Epidermal melanocyte (primary cell): ENCODE results near the gene SPTAN1.
"Not testable (repeated sequence)": the region's sequence is repeated elsewhere in the genome, so short reads cannot be mapped to it uniquely, and the experiment has no call there.

Source experiments
- DNase-seq: peaks from one replicate; pipeline ENCODE4 v3.0.0; 2011; ENCODE audit warnings: low spot score; ENCODE audit not compliant: insufficient read length

Gene SPTAN1

DNA sequence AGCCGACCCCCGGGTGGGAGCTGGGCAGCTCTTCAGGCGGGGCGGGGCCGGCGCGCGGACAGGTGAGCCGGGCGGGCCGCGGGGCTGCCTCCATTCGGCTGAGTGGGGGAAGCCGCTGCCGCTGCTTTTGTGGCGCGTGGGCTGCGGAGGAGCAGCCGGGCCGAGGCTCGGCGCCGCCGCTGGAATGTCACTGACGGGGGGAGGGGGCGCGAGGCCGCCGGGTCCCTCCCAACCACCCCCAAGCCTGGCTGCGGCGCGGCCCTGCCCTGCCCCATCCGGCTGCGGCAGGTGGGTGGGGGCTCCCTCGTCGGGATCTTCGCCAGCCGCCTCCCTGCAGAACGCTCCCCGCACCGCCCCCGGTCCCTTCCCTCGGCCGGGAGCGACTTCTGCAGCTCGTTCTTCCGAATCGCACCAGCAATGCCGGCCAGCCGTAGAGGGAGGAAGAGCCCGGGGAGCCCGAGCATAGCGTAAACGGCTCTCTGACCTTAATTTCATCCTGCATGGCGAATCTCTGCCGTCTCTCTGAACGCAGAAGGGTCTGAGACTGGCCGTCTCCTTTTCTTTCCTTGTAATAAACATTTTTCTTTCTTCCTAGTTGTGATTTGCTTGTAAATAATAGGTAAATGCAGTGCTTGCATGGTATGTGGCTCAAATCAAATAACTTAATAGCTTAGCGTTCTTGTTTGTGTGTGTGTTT is 505 bp downstream of the SPTAN1 start:
- no peak for DNase-seq

DNA sequence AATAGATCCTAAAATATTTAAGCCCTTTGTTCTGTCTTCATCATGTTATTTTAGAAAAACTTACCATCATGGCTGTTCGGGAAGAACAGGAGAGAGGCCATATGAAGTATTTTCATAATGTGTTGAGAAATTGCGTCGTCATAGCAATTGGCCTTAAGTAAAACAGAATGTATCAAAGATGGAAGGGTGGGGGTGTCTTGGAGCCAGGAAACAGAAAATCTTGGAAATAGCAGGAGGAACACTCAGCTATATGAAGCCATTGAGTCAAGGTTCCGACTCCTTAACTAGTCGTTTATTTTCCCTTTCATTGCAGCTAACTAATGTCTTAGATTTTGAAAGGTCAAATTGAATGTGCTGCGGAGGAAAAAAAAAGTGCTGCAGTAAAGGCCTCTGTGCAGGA is 1.3 kb downstream of the SPTAN1 start:
- DNase-seq: no peak

DNA sequence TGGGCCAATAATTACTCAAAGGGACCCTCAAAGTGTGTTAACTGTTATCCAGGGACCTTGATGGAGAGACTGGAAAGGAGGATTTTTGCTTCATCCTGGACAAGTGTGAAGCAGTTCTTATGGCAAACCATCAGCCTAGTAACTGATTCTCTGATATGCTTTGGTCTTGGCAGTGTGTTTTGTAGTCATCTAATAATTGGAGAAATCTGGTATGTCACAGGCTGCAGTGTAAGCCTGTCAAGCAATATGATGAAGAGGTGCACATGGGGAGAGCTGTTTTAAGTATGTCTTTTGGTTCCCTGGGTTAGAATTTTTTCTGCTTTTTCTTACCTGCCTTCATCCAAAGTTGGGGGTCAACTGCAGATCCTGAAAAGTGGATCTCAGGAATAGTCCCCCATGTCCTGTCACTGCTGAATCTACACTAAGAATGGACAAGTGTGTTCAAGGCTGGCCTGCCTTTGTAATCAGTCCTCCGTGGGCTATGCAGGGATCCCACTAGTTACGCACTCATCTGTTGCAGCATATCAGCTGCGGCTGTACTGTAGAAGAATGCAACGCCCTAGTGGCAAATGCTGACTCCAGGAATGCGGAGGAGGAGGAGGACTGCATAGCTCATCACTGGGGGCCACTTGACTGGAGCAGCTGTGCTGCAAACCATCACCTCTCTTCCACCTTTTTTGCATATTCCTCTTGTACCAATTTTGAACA is 1.9 kb downstream of the SPTAN1 start:
- DNase-seq: peak; percentile 75

DNA sequence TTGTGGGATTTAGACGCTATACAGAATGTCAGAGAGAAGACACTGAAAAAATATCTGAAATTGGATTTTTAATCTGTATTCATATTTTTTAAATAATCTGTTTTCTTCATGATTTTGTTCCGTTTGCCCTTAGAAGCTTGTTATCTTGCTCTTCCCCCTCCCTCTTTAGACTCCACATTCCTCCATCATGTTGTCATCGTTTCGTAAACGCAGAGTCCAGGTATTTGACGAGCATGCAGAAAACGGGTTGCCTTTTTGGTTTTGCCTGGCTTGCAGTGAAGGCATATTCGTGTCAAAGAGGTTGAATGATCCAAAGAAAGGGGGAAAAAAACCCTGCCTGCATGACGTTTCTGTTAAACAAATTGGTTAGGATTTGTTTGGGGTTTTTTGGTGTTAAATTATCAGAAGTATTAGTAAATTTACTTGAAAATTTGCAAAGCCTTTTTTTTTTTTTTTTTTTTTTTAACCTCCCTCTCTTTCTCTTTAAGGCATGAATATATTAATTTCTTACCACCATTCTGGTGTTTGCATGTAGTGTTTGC is 2.9 kb downstream of the SPTAN1 start:
- no peak for DNase-seq

DNA sequence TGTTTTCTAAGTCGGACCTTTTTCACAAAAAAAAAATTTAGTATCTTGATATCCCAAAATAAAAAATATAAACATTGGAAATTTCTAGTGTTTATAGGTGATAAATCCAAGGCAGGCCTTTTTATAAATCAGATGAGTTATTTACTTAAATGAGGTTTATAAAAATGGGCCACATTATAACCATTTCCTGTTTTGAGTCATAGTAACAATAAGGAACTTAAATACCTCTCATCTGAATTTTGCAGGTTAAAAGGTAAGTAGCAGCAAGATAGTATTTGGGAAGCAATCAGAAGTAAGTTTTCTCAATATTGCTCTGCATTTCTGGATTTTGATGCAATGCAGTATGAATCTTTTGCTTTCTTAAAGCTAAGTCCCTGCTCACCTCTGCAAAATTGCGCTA is 3.9 kb downstream of the SPTAN1 start:
- DNase-seq: no peak

DNA sequence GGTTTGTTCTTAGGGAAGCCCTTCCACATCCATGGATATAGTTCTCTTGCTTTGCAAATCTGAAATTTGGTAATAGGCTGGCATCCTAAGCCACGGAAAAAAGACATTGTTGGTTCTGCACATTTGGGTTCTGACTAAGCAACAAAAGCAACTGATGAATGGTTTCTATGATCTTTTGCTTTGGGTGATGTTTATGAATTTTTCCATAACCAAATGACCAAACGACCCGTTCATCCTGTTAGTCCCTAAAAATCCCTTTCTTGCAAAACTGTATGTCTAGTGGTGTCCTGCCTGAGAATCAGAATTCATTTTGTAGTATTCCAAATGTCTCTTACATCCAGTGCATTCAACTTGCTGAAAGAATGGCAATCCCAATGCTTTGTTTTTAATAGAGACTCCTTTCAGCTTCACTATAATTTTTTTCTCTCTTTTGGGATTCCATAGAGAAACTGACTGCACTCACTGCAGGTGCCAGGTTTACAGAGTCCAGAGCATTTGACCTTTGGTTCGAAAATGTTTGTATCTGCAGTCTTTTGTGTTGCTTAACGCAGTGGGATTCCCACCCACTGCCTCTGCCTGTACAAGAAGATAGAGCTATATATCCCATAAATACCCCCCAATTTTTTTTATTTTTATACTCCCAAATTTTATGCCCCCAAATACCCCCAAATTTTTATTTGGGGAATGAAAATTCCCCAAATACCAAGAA is 4.7 kb downstream of the SPTAN1 start:
- DNase-seq: no peak

DNA sequence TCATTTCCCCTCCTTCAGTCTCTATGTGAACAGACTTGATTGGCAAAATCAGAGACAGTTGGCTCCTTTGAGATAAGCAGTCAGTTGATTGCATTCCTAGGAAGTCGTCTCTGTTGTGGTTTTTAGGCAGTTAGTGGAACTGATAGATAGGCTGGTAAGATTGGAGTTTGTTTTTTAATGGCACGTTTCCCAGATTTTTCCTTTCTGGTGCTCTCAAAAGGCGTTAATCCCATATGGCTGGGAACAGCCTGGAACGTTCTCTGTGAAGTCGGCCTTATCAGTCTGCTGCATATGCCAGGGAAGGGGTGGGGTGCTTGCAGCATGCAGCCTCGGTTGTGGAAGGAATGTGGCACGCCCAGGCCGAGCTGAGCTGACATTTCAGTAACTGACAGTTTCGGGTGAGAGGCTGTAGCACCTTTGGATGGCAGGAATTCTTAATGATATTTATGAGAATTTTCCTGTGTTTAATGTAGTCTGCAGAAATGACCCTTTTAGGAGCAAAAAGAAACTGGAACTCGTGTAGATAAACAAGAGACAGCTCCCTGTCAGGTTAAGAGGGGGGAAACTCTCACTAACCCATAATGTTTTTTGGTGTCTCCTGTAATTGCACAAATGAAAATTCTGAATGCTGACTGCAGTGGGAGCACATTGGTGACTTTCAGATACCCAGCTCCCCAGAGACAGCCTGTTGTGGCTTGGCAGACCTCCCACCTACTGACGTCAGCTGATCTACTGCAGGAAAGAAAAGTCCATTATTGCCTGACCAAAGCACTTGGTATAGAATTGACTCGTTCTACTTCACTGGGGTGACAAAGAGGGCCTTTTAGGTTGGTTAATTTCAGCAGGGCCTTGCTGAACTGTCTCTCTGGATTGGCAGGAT is 6.3 kb downstream of the SPTAN1 start:
- peak; percentile 59 for DNase-seq

DNA sequence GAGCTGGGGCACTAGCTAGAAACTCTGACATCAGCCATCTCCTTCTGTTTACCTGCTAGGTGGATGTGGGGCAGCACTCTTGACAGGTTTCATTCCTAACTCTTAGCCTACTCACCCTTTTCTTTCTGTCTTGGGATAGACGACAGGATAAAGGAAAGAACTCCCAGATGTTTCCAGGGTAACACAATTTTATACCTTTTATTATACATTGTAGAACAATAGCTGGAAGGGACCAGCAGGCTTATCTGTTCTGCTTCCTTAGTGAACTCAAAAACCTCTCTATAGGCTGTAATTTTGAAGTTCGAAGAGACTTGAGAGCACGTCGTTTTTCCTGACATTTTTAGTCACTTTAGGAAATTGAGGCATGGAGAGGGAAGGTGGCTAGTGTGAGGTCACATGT is 13.2 kb downstream of the SPTAN1 start:
- no peak for DNase-seq

DNA sequence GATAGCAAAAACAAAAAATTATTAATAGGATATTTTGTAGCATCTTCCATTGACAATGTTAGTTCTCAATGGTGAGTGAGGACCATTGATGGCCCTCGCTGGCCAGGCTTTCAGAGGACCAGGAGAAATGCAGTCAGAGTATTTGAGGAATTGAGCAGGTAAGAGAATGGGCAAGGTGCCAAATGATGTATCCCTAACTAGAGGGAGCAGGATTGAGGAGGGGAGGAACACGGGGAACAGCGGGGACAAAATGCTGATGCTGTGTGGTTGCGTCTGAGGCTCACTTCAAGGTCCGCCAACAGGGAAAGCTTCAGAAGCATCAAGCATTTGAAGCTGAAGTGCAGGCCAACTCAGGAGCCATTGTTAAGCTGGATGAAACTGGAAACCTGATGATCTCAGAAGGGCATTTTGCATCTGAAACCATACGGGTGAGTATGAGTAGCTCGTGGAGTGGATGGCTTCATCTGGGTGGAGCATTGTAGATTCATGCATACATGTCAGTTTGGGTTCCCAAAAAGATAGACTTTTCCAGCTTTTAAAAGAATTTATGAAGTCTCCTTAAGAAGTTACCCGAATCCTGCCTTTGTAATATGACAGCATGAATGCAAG is 16.2 kb downstream of the SPTAN1 start:
- no peak for DNase-seq

DNA sequence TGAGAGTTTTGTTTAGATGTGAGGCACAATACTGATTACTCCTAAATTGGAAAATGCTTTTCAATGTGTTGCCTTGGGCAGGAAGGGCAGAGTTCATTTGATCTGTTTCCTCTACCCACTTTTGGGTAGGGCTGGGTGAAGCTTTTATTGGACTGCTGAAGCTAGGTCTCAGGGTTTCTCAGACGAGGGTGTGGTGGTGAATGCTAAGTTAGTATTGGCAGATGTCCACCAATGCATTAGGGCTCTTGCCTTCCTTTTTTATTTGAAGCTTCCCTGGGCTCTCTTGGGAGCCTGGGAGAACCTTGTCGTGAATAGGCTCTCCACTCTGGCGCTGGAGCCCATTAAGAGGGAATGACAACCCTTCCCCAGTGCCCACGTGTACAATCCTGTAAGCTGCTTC is 23.1 kb downstream of the SPTAN1 start:
- no peak for DNase-seq

DNA sequence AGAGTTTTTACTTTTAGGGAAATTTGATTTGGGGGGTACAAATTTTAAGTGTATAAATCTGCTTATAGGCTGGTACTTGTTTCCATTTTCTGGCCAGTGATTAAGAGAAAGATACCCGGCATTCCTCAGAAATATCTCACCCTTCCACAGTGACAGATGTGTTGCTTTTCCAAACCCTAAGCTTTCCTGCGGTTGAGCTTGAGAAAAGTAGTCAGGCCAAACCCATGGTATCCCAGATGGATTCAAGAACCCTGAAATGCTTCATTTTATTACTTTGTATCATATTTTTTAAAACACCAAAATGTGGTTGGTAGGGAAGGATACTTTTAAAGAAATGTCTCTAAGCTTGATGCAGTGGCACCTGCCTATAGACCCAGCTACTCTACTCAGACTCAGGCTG is 23.5 kb downstream of the SPTAN1 start:
- DNase-seq: no peak

DNA sequence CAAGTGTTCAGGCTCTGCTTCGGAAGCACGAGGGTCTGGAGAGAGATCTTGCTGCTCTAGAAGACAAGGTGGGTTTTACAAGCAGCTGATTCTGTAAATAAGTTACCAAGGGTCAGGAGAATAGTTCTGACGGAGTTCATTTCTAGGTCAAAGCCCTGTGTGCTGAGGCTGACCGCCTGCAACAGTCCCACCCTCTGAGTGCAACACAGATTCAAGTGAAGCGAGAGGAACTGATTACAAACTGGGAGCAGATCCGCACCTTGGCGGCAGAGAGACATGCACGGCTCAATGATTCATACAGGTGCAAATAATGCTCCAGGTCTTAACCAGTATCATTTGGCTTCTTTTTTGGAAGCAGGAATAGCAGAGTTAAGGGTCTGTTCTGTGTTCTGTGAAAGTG is 24.8 kb downstream of the SPTAN1 start:
- no peak for DNase-seq

DNA sequence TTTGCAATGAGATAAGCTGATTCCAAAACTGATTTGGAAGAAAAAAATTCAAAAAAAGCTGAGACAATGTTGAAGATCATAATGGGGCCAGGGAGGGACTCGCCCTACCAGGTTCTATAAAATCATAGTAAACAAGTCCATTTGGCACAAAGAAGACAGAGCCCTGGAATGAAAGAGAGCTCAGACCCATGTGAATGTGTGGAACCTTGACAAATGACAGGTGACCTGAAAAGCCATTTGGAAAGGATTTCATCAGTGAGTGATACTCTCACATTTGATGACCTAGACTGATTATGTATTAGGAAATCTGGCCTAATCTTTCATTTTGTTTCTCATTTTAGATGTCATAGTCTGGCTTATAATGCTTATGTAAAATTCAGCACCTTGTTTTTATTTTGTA is 26.8 kb downstream of the SPTAN1 start:
- DNase-seq: no peak

DNA sequence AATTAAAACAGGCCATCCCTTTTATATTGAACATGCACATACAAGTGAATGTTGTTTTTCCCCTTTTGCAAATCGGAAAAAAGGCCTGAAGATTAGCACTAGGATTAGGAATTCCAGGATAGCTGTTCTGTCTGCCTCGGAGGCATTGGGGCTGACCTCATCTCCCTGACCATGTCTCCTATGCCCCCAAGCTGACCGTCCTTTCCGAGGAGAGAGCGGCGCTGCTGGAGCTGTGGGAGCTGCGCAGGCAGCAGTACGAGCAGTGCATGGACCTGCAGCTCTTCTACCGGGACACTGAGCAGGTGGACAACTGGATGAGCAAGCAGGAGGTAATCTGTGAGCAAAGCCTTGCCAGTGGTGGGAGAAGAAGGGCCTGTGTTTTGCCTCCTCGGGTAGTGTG is 28.3 kb downstream of the SPTAN1 start:
- DNase-seq: no peak

DNA sequence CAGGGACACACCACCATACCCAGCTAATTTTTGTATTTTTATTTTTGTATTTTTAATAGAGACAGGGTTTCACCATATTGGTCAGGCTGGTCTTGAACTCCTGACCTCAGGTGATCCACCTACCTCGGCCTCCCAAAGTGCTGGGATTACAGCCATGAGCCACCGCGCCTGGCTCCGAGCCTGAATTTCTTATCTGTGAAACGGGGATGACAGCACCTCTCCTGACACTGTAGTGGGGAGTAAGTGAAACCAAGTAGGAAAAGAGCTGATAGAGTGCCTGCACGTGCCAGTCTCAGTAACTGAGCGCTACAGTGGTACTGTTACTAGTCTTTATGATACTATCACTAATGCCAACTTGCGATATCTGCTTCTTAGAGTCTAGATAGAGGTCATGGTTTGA is 32.8 kb downstream of the SPTAN1 start:
- DNase-seq: not testable (repeated sequence)

DNA sequence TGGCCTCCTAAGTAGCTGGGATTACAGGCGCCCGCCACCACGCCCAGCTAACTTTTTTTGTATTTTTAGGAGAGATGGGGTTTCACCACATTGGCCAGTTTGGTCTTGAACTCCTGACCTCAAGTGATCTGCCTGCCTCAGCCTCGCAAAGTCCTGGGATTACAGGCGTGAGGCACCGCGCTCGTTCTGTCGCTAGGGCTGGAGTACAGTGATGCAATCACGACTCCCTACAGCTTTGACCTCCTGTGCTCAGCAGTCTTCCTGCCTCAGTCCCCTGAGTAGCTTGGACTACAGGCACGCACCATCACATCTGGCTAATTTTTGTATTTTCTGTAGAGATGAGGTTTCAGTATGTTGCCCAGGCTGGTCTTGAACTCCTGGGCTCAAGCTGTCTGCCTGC is 34.5 kb downstream of the SPTAN1 start:
- DNase-seq: not testable (repeated sequence)

DNA sequence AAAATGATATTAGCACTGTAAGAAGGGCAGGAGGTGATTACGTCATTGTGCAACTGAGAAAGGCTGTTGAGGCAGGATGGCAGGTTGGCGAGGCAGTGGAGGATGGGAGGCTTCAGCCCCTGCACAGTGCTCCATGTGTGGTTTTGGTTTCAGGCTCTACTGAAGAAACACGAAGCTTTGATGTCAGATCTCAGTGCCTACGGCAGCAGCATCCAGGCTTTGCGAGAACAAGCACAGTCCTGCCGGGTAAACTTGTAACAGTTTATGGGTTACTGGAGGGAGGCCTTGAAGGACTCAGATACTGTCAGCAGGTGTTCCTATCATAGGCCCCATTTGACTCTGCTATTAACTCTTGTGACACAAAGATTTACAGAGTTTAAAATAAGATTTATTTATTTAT is 35.1 kb downstream of the SPTAN1 start:
- no peak for DNase-seq

DNA sequence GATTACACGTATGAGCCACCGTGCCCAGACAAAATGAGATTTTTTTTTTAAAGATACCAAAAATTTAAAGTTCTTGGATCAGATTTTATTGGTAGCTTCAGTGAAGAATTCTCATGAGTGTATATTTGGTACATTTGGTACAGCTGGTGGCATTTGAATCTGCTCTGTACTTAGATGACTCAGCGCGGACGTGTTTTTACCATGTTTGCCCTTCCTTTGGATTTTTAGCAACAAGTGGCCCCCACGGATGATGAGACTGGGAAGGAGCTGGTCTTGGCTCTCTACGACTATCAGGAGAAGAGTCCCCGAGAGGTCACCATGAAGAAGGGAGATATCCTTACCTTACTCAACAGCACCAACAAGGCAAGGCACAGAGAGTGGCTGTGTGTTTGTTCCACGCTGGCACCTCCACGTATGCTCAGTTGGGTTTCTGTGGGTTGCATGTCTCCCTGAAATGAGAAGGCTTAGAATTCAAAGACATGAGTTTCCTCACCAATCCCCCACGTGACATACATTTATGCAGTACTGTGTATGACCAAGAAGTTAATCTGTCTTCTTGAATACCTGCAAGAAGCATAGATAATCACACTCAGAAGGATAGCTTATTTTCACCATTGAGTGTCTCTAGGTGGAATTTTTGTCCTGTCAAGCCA is 36.3 kb downstream of the SPTAN1 start:
- DNase-seq: no peak

DNA sequence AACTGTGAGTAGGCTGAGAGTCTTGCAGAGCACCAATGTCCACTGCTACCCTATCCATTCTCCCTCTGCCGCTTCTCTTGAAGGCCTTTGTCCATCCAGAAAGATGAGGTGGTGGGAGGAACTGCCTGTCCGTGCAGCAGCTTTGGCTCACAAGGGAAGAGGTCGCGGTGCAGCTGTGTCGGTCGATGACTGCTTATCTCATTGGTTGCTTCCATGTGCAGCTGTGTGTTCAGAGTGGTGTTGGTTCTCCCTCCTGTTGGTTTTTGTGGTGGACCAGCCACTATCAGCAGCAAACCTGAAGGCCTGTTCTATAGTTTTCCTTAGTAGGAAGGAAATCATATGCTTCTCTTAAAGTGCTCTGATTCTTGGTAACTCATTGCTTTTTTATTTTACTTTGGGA is 40.7 kb downstream of the SPTAN1 start:
- no peak for DNase-seq

DNA sequence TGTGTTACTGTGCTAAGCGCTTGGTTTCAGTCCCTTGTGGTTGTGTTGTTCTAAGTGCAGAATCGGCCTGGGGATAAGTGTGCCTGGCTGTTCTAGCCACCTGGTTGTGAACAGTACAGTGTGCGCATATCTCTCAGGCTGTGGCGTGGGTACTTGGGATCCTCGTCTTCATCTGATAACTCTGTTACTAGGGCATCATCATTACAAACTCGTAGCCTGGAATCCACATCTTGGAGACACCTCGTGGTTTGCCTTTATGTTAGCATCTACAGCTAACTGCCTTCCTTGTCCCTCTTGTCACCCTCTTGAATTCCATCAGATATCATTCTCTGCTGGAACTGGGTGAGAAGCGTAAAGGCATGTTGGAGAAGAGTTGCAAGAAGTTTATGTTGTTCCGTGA is 41.5 kb downstream of the SPTAN1 start:
- DNase-seq: no peak
